Renal cortical epithelial cell (primary cell): Measurements from ENCODE around the gene TAF1C. TPM values are rescaled to one million over a fixed set of nuclear protein-coding genes. Genes with fewer than 3 reads are reported as not detected.

Experiments
- DNase-seq: peaks from one replicate; pipeline ENCODE4 v3.0.0-alpha.2; 2011; ENCODE audit warnings: low read depth
- total RNA-seq: library from RNA; depleted of rRNA; stranded (reverse); fragments of >200 nt; gene quantifications from 2 replicates; pipeline ENCODE4 v1.2.3, GENCODE V29; 2014

Gene TAF1C
- total RNA-seq, 1 donor from 2014 or later: 24.5 TPM

- DNase-seq: no peak
Observed at GRCh38 chr16:84182680-84183571, 3.9 kb downstream of the TAF1C start.

GRCh38 chr16:84182104-84182503 is 4.8 kb downstream of the TAF1C start:
- DNase-seq: no peak

GRCh38 chr16:84181144-84181915 is 5.5 kb downstream of the TAF1C start:
- no peak for DNase-seq

- DNase-seq: no peak
Observed at GRCh38 chr16:84180519-84181140, 6.2 kb downstream of the TAF1C start.

- no peak for DNase-seq
Observed at GRCh38 chr16:84179612-84180320, 7.1 kb downstream of the TAF1C start.

GRCh38 chr16:84178892-84179611 is 7.8 kb downstream of the TAF1C start:
- no peak for DNase-seq

GRCh38 chr16:84178146-84178765 is 8.6 kb downstream of the TAF1C start:
- DNase-seq: no peak

GRCh38 chr16:84177741-84178073 is 9.2 kb downstream of the TAF1C start:
- DNase-seq: peak; percentile 94

- DNase-seq: no peak
Observed at GRCh38 chr16:84176192-84177053, 10.4 kb downstream of the TAF1C start.

- peak; percentile 44 for DNase-seq
Observed at GRCh38 chr16:84175350-84176081, 11.3 kb downstream of the TAF1C start.

GRCh38 chr16:84174396-84174795 is 12.5 kb downstream of the TAF1C start:
- no peak for DNase-seq

- no peak for DNase-seq
Observed at GRCh38 chr16:84169765-84170310, 17.0 kb downstream of the TAF1C start.

- no peak for DNase-seq
Observed at GRCh38 chr16:84166796-84167695, 19.8 kb downstream of the TAF1C start.

- no peak for DNase-seq
Observed at GRCh38 chr16:84165746-84166145, 21.1 kb downstream of the TAF1C start.

- peak; percentile 39 for DNase-seq
Observed at GRCh38 chr16:84161801-84162200, 25.1 kb downstream of the TAF1C start.

GRCh38 chr16:84161037-84161436 is 25.8 kb downstream of the TAF1C start:
- DNase-seq: no peak

- no peak for DNase-seq
Observed at GRCh38 chr16:84159800-84160199, 27.1 kb downstream of the TAF1C start.

- DNase-seq: no peak
Observed at GRCh38 chr16:84159007-84159406, 27.9 kb downstream of the TAF1C start.
